GM23248 (cell line): ENCODE results near the gene ALKBH4. TPM values are rescaled to one million over a fixed set of nuclear protein-coding genes. Genes with fewer than 3 reads are reported as not detected.
"Not testable (repeated sequence)": the region's sequence is repeated elsewhere in the genome, so short reads cannot be mapped to it uniquely, and the experiment has no call there.

ENCODE experiments used
- DNase-seq: peaks from one replicate; pipeline ENCODE4 v3.0.0-alpha.2; 2015
- H2AFZ ChIP-seq: fragments of 200-600 bp; sonication (generic); 2 replicates; pipeline ENCODE4 v1.6.1; 2016; ENCODE audit warnings: antibody characterized with exemption
- H3F3A ChIP-seq: fragments of 200-600 bp; sonication (generic); 2 replicates; pipeline ENCODE4 v1.6.1; 2016; ENCODE audit warnings: mild to moderate bottlenecking, antibody characterized with exemption, mixed run types; ENCODE audit not compliant: insufficient read depth
- H3K27ac ChIP-seq: fragments of 200-600 bp; sonication (generic); 2 replicates; pipeline ENCODE4 v1.5.1; 2016; ENCODE audit warnings: mild to moderate bottlenecking
- H3K27me3 ChIP-seq: fragments of 200-600 bp; sonication (generic); replicated peaks from 2 replicates; pipeline ENCODE4 v1.6.1; 2016; ENCODE audit warnings: mild to moderate bottlenecking; ENCODE audit not compliant: insufficient read depth
- H3K36me3 ChIP-seq: fragments of 200-600 bp; sonication (generic); 2 replicates; pipeline ENCODE4 v1.6.1; 2016; ENCODE audit warnings: low read depth, mild to moderate bottlenecking
- H3K4me1 ChIP-seq: fragments of 200-600 bp; sonication (generic); 2 replicates; pipeline ENCODE4 v1.6.1; 2016; ENCODE audit warnings: mild to moderate bottlenecking; ENCODE audit not compliant: insufficient read depth
- H3K4me2 ChIP-seq: fragments of 200-600 bp; sonication (generic); one replicate; pipeline ENCODE4 v1.6.1; 2016; ENCODE audit warnings: mild to moderate bottlenecking; ENCODE audit not compliant: unreplicated experiment
- H3K4me3 ChIP-seq: fragments of 200-600 bp; sonication (generic); 2 replicates; pipeline ENCODE4 v1.5.1; 2016; ENCODE audit warnings: mild to moderate bottlenecking
- H3K79me2 ChIP-seq: fragments of 200-600 bp; sonication (generic); 2 replicates; pipeline ENCODE4 v1.6.1; 2016; ENCODE audit warnings: mild to moderate bottlenecking; ENCODE audit not compliant: insufficient read depth
- H3K9ac ChIP-seq: fragments of 200-600 bp; sonication (generic); 2 replicates; pipeline ENCODE4 v1.6.1; 2016; ENCODE audit warnings: mild to moderate bottlenecking
- H3K9me2 ChIP-seq: fragments of 200-600 bp; sonication (generic); 2 replicates; pipeline ENCODE4 v1.6.1; 2016; ENCODE audit warnings: mixed run types, mild to moderate bottlenecking, moderate library complexity; ENCODE audit not compliant: insufficient read depth
- H3K9me3 ChIP-seq: fragments of 200-600 bp; sonication (generic); one replicate; pipeline ENCODE4 v1.6.1; 2017; ENCODE audit warnings: low read depth
- H4K20me1 ChIP-seq: fragments of 200-600 bp; sonication (generic); 2 replicates; pipeline ENCODE4 v1.6.0; 2016; ENCODE audit not compliant: insufficient read depth
- EZH2 ChIP-seq: fragments of 200-600 bp; sonication (generic); IDR thresholded peaks from 2 replicates; pipeline ENCODE4 v1.6.1; 2018; ENCODE audit warnings: antibody characterized with exemption, mild to moderate bottlenecking; ENCODE audit not compliant: insufficient read depth, poor library complexity, severe bottlenecking
- EZH2phosphoT487 ChIP-seq: fragments of 200-600 bp; sonication (generic); IDR thresholded peaks from 2 replicates; pipeline ENCODE4 v1.6.1; 2018; ENCODE audit warnings: antibody characterized with exemption, moderate library complexity, mild to moderate bottlenecking, low read depth; ENCODE audit not compliant: insufficient read depth
- WGBS, 2 experiments: methylation state at CpG; one replicate each; pipeline ENCODE4 v1.1.6; 2015 to 2017; ENCODE audit warnings: low lambda C conversion rate in 2 of 2, low coverage in 1 of 2; ENCODE audit errors: missing lambda C conversion rate in 2 of 2; 5-methylcytosine and 5-hydroxymethylcytosine counted together
- in situ Hi-C: fragments of 300-500 bp; cut with MboI; formaldehyde crosslinking; loops from 2 replicates; pipeline ENCODE4 v1.15.0; 2020
- polyA plus RNA-seq: library from polyadenylated mRNA; unstranded; fragments of >200 nt; fragmentation: Nextera tagmentation; extraction: Ambion mirVana; gene quantifications from 2 replicates; pipeline ENCODE4 v1.2.1, GENCODE V29; 2016
- total RNA-seq: library from RNA; depleted of rRNA; stranded (reverse); fragments of >200 nt; shearing (Covaris generic); gene quantifications from 2 replicates; pipeline ENCODE4 v1.2.3, GENCODE V29; 2014; rRNA removed

The ALKBH4 gene
- total RNA-seq: 16.3 and 17.8 TPM in 2 replicates
- polyA plus RNA-seq: 11.8 and 13.9 TPM in 2 replicates

GRCh38 chr7:102464577-102465280, at the start of gene ALKBH4, which contains the start of gene LRWD1:
TSS of gene ALKBH4 (minus strand) at chr7:102464863. CDS start at chr7:102464836, 27 bp downstream.
TSS of gene LRWD1 (plus strand) at chr7:102464984. CDS start at chr7:102465081, 97 bp downstream.
- H4K20me1 ChIP-seq: no peaks in the 10 kb centered on the region
- peak within 1 kb of the TSS; percentile 95 for H3K9ac ChIP-seq
- peaks cover 40% of the 10 kb centered on the region for H3K79me2 ChIP-seq
- peak; percentile 98 for DNase-seq
- in situ Hi-C loops: no loop called here
- 1 to 2% methylated on average over 58 to 61 of the region's 81 CpGs for WGBS, 2 experiments
- H3K27me3 ChIP-seq: no peaks in the 10 kb centered on the region
- no peaks in the 10 kb centered on the region for H3K36me3 ChIP-seq
- no peaks in the 10 kb centered on the region for H3K9me3 ChIP-seq
- H2AFZ ChIP-seq: peak within 1 kb of the TSS; percentile 100
- no peaks in the 10 kb centered on the region for H3F3A ChIP-seq
- H3K4me3 ChIP-seq: peak within 1 kb of the TSS; percentile 99
- H3K27ac ChIP-seq: peak within 1 kb of the TSS; percentile 19
- H3K9me2 ChIP-seq: no peaks in the 10 kb centered on the region
- peak within 1 kb of the TSS; percentile 90 for H3K4me2 ChIP-seq
- peaks cover 7% of the 10 kb centered on the region; the same call in 1 of the 2 replicates for H3K4me1 ChIP-seq
- TF ChIP-seq EZH2 (no peak), EZH2phosphoT487 (no peak)

- H2AFZ ChIP-seq, H3K79me2 ChIP-seq, H3K9ac ChIP-seq, in situ Hi-C loops, H3K27me3 ChIP-seq, H3K4me2 ChIP-seq, H3F3A ChIP-seq, H4K20me1 ChIP-seq, H3K4me3 ChIP-seq, H3K9me2 ChIP-seq, H3K4me1 ChIP-seq, H3K9me3 ChIP-seq, H3K27ac ChIP-seq, H3K36me3 ChIP-seq: not testable (repeated sequence)
- DNase-seq: peak; percentile 7
- WGBS, 2 experiments: 66 to 100% methylated on average over 1 to 4 of the region's 5 CpGs
Observed at GRCh38 chr7:102512642-102513221, 48.1 kb upstream of the ALKBH4 start.

- H3K36me3 ChIP-seq, H3K4me1 ChIP-seq, H3K9me3 ChIP-seq, H2AFZ ChIP-seq, DNase-seq, H3K9me2 ChIP-seq, H3K4me2 ChIP-seq, H4K20me1 ChIP-seq, H3K9ac ChIP-seq, H3K4me3 ChIP-seq, H3K27ac ChIP-seq, in situ Hi-C loops, H3K27me3 ChIP-seq, H3F3A ChIP-seq, H3K79me2 ChIP-seq: not testable (repeated sequence)
- no CpG with 5 or more reads among the region's 30 CpGs for whole genome bisulfite sequencing, 2 experiments
Observed at GRCh38 chr7:102511860-102512522, 47.3 kb upstream of the ALKBH4 start.

- H3K79me2 ChIP-seq, H3K9me3 ChIP-seq, H4K20me1 ChIP-seq, DNase-seq, H3K4me2 ChIP-seq, H3F3A ChIP-seq, H3K27me3 ChIP-seq, H3K4me3 ChIP-seq, H3K9ac ChIP-seq, in situ Hi-C loops, H3K4me1 ChIP-seq, H2AFZ ChIP-seq, H3K36me3 ChIP-seq, H3K27ac ChIP-seq, H3K9me2 ChIP-seq: not testable (repeated sequence)
- WGBS, 2 experiments: 25 to 47% methylated on average over 3 to 6 of the region's 8 CpGs
Observed at GRCh38 chr7:102510575-102510974, 45.9 kb upstream of the ALKBH4 start.

GRCh38 chr7:102507410-102508088, 42.9 kb upstream of the ALKBH4 start:
- H2AFZ ChIP-seq, DNase-seq, H3K9ac ChIP-seq, H3K4me3 ChIP-seq, H3K36me3 ChIP-seq, H3K79me2 ChIP-seq, H3K9me2 ChIP-seq, H4K20me1 ChIP-seq, H3K9me3 ChIP-seq, in situ Hi-C loops, H3F3A ChIP-seq, H3K27me3 ChIP-seq, H3K4me2 ChIP-seq, H3K4me1 ChIP-seq, H3K27ac ChIP-seq: not testable (repeated sequence)
- WGBS, 2 experiments: 92% methylated on average over 2 of the region's 8 CpGs; no CpG with 5 or more reads in 1 of the 2 experiments

- DNase-seq, in situ Hi-C loops, H3K36me3 ChIP-seq, H4K20me1 ChIP-seq, H3F3A ChIP-seq, H3K79me2 ChIP-seq, H3K9me3 ChIP-seq, H3K4me2 ChIP-seq, H3K27me3 ChIP-seq, H2AFZ ChIP-seq, H3K4me1 ChIP-seq, H3K9ac ChIP-seq, H3K9me2 ChIP-seq, H3K4me3 ChIP-seq: not testable (repeated sequence)
- WGBS, 2 experiments: 52 to 60% methylated on average over 3 to 4 of the region's 24 CpGs
- peak overlapping the region; percentile 33 for H3K27ac ChIP-seq
Observed at GRCh38 chr7:102505298-102506185, 40.9 kb upstream of the ALKBH4 start.
